GM12892 (cell line): ENCODE measurements around the gene ZIC1.

Source experiments
- POLR2A ChIP-seq: IDR thresholded peaks from 2 replicates; pipeline ENCODE4 v1.6.1; 2011; ENCODE audit warnings: low read depth, low read length, control low read depth
- POLR2AphosphoS5 ChIP-seq: IDR thresholded peaks from 2 replicates; pipeline ENCODE4 v1.6.1; 2011; ENCODE audit warnings: low read depth, low read length, control low read depth

DNA sequence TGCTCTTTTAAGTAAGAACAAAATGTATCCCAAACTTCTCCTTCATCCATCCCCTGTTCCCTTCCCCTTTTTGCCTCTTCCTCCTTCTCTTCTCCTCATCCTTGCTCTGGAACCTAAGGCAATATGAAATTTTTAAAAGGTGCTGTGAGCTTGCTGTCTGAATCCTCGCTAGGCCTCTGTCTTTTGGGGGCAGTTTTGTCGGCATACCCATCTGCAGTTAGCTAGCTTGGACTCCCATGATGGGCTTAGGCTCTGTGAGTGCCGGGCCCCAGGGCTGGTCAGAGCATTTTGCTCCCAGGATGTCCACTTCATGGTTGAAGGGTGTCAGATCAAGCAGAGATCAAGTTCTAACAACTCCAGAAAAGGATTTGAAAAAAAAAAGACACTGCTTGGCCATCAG, 18.6 kb downstream of the ZIC1 start:
- no peak for TF ChIP-seq POLR2AphosphoS5
- TF ChIP-seq POLR2A, result no peak
